ENCODE measurements around the gene PLEKHH2.
"Not testable (repeated sequence)": the region's sequence is repeated elsewhere in the genome, so short reads cannot be mapped to it uniquely, and the experiment has no call there.

Gene PLEKHH2

GRCh38 chr2:43714164-43714563, 77.1 kb downstream of the PLEKHH2 start:
- ChIA-PET CTCF (no interaction called here), POLR2A (ENCODE audit: low non-redundant PET) (no interaction called here)
- DNase-seq (ENCODE audit: low spot score), result no peak
- H3K27ac ChIP-seq, result no peak overlapping the region
- TF ChIP-seq, protein P1, sequence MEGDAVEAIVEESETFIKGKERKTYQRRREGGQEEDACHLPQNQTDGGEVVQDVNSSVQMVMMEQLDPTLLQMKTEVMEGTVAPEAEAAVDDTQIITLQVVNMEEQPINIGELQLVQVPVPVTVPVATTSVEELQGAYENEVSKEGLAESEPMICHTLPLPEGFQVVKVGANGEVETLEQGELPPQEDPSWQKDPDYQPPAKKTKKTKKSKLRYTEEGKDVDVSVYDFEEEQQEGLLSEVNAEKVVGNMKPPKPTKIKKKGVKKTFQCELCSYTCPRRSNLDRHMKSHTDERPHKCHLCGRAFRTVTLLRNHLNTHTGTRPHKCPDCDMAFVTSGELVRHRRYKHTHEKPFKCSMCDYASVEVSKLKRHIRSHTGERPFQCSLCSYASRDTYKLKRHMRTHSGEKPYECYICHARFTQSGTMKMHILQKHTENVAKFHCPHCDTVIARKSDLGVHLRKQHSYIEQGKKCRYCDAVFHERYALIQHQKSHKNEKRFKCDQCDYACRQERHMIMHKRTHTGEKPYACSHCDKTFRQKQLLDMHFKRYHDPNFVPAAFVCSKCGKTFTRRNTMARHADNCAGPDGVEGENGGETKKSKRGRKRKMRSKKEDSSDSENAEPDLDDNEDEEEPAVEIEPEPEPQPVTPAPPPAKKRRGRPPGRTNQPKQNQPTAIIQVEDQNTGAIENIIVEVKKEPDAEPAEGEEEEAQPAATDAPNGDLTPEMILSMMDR (conservative IDR thresholded peaks at IDR 0.05; ENCODE audit: low read depth), result no peak

DNA sequence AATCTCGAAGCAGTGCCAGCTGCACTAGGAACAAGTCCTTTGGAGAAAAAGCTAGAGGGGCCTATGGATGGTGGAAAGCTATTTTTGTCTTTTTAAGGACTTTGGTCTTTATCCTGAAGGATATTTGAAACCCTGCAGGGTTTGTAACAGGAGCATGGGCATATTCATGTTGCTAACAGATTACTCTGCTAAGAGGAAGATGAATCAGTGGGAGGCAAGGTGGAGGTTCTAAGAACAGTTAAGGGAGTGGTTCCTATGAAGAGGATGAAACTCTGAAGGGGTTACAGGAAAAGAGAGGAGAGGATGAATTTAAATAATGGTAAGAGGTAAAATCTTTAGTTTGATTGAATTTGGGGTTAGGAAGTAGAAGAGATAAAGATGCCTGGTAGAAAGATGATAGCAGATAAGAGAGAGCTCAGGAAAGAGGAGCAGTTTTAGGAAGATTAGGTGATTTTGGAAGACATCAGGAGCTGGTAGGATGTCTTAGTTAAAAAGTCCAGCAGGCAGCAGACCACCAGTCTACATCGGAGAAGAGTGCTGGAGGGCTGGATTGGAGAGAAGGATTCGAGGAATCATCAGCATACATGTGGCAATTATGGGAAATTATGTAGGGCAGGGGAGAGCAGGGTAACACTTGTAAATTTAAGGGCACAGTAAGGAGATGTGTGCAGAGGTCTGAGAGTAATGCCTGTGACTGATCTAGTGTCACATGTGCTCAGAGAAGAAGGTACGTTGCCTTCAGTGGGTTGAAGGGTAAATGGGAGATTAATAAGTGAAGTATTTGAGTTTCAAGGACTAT, 78.4 kb downstream of the PLEKHH2 start:
- no peak for DNase-seq (ENCODE audit: low spot score)
- H3K27ac ChIP-seq, result no peak overlapping the region
- ChIA-PET POLR2A (ENCODE audit: low non-redundant PET) (no interaction called here), CTCF (no interaction called here)
- TF ChIP-seq, protein P1 (conservative IDR thresholded peaks at IDR 0.05; ENCODE audit: low read depth), result no peak

- DNase-seq (ENCODE audit: low spot score), result no peak
- ChIA-PET POLR2A (ENCODE audit: low non-redundant PET) (no interaction called here), CTCF (no interaction called here)
- TF ChIP-seq, protein P1 (conservative IDR thresholded peaks at IDR 0.05; ENCODE audit: low read depth), result no peak
- no peak overlapping the region for H3K27ac ChIP-seq
Observed at GRCh38 chr2:43717322-43717721, 80.3 kb downstream of the PLEKHH2 start.

DNA sequence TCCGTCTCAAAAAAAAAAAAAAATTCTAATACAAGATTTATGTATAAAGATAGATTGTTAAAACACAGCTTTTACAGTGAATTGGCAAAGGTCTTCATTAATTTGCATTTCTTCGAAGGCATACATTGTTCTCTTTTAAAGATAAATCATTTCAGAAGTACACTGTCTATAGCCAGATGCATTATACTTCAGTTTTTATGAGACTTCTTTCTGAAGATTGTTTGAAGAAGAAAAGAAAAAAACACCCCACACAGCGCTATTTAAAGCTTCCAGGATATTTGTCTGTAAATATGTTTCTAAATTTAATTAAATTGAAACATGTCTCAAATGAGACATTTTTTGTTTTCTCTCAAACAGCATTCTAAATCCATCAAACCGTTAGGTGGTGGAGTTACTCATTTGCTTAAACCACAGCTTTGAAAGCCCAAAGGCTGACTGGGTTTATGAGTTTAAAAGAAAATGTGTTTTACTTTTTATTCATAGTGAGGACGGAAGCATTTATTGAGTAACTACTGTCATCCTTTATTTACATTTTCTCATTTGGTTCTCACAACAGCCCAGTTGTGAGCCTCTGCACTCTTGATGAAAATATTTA, 81.6 kb downstream of the PLEKHH2 start:
- POLR2A ChIA-PET (ENCODE audit: low non-redundant PET), result no interaction called here
- H3K27ac ChIP-seq, result no peak overlapping the region
- no peak for DNase-seq (ENCODE audit: low spot score)
- TF ChIP-seq, protein P1 (conservative IDR thresholded peaks at IDR 0.05; ENCODE audit: low read depth), result no peak
- CTCF ChIA-PET, result no interaction called here

DNA sequence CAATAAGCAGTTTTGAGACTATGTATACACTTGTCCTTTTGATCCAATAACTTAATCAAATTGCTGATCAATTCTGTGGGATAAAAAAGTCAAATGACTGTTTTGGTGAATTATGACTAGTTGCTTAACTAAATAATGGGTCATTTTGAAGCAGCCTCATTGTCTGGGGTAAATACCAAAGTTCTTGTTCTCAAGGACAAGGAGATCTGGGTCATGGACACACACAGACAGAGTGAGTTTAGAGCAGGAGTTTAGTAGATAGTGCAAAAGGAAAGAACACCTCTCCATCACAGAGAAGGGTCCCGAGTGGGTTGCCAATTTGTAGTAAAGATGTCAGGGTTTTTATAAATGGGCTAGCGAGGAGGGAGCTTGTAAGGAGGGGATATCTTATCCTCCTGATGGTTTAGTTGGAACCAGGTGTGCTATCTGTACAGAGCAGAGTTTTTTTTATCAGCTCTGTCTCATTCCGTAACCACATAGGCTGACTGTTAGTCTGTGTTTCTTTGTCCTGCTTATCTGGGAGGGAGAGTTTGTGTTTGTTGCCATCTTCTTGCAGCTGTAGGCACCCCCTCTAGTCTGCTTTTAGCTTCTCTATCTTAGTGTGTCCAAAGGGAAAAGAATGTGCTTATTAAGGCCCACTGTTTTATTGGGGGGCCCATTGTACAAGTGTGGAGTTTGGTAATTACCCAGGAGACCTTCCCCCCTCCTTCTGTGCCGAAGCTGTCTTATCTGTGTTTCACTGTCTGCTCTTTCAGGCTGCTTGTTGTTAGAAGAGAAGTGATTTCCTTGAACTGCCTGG, 87.9 kb downstream of the PLEKHH2 start:
- ChIA-PET CTCF (interaction anchor here (0.7 kb wide), 2 partner anchors 27 to 1428 kb away, joined by 3 read pairs; no protein-coding TSS in a partner anchor), POLR2A (ENCODE audit: low non-redundant PET) (no interaction called here)
- TF ChIP-seq, protein P1 (conservative IDR thresholded peaks at IDR 0.05; ENCODE audit: low read depth), result no peak
- H3K27ac ChIP-seq, result no peak overlapping the region
- no peak for DNase-seq (ENCODE audit: low spot score)

GRCh38 chr2:43725711-43726246, 88.7 kb downstream of the PLEKHH2 start:
- no peak overlapping the region for H3K27ac ChIP-seq
- no peak for DNase-seq (ENCODE audit: low spot score)
- ChIA-PET POLR2A (ENCODE audit: low non-redundant PET) (no interaction called here), CTCF (interaction anchor here (0.7 kb wide), 1 partner anchor 26 kb away, joined by 3 read pairs; no protein-coding TSS in a partner anchor)
- TF ChIP-seq, protein P1 (conservative IDR thresholded peaks at IDR 0.05; ENCODE audit: low read depth), result no peak

GRCh38 chr2:43726961-43727633, 90.0 kb downstream of the PLEKHH2 start:
- CTCF ChIA-PET, result interaction anchor here (0.5 kb wide), 1 partner anchor 11 kb away, joined by 3 read pairs; no protein-coding TSS in a partner anchor
- POLR2A ChIA-PET (ENCODE audit: low non-redundant PET); H3K27ac ChIP-seq; DNase-seq (ENCODE audit: low spot score): not testable (repeated sequence)

All from RWPE1 (cell line).